Measurements from ENCODE around the gene PLXNA4.

Gene PLXNA4

GRCh38 chr7:132073920-132074589, 502.2 kb downstream of the PLXNA4 start:
- no peaks in the 10 kb centered on the region for H4K20me1 ChIP-seq (ENCODE audit: low read depth, low read length)
- no peaks in the 10 kb centered on the region for H3K36me3 ChIP-seq (ENCODE audit: low read length)
- H3F3A ChIP-seq (ENCODE audit: insufficient read depth), result no peaks in the 10 kb centered on the region
- no peak for TF ChIP-seq EZH2phosphoT487 (conservative IDR thresholded peaks at IDR 0.05; ENCODE audit: low read length)
- TF ChIP-seq CTCF (IDR thresholded peaks at IDR 0.05; ENCODE audit: insufficient read depth, low read length, poor library complexity, severe bottlenecking), result no peak
- H3K9me2 ChIP-seq (replicated peaks; ENCODE audit: insufficient read depth, low read length), result no peaks in the 10 kb centered on the region
- H3K79me2 ChIP-seq (ENCODE audit: insufficient read depth, low read length), result no peaks in the 10 kb centered on the region
- H3K27ac ChIP-seq (ENCODE audit: low read depth, low read length), result no peak overlapping the region
- H3K9ac ChIP-seq (ENCODE audit: low read length), result no peak overlapping the region
- H3K4me3 ChIP-seq (ENCODE audit: insufficient read depth, low read length, poor library complexity, severe bottlenecking), result no peak overlapping the region
- no peak overlapping the region for H3K4me2 ChIP-seq (ENCODE audit: low read depth, low read length, poor library complexity, severe bottlenecking)
- no peaks in the 10 kb centered on the region for H3K9me3 ChIP-seq (ENCODE audit: insufficient read depth, low read length)
- no peak overlapping the region for H2AFZ ChIP-seq (ENCODE audit: low read depth, low read length, severe bottlenecking)
- no peaks in the 10 kb centered on the region for H3K27me3 ChIP-seq (ENCODE audit: low read length)
